HCT116 (cell line): ENCODE measurements around the gene MCRS1. TPM values are rescaled to one million over a fixed set of nuclear protein-coding genes. Genes with fewer than 3 reads are reported as not detected.

Experiments
- total RNA-seq: library from RNA; stranded (reverse); gene quantifications from one replicate; pipeline ENCODE4 v1.2.1, GENCODE V29; 2021; ENCODE audit not compliant: unreplicated experiment

Gene MCRS1
- total RNA-seq, 1 experiment from 2014 or later, result 91.9 TPM

Other genes starting within 250 kb of the MCRS1 start
- gene TROAP, start 244.9 kb downstream of the MCRS1 start, total RNA-seq, result 99.1 TPM
- gene C1QL4, start 231.0 kb downstream of the MCRS1 start, total RNA-seq, result 8.1 TPM
- gene DNAJC22, start 221.3 kb downstream of the MCRS1 start, total RNA-seq, result 27.7 TPM
- 74.2 TPM for gene SPATS2, start 200.7 kb downstream of the MCRS1 start, total RNA-seq
- gene KCNH3, start 29.1 kb downstream of the MCRS1 start, total RNA-seq, result 35.3 TPM
- gene FAM186B, start 37.5 kb upstream of the MCRS1 start, total RNA-seq, result 0.42 TPM
- gene PRPF40B, start 55.4 kb upstream of the MCRS1 start, total RNA-seq, result 29.0 TPM
- 3.5 TPM for gene FMNL3, start 139.3 kb upstream of the MCRS1 start, total RNA-seq
- gene TMBIM6, start 173.4 kb upstream of the MCRS1 start, total RNA-seq, result 510 TPM